ENCODE measurements around the gene SNTG2.

- no peak for TF ChIP-seq CTCF (IDR thresholded peaks at IDR 0.05; ENCODE audit: low read depth, low read length, missing input control)
- no peak for TF ChIP-seq REST (IDR thresholded peaks at IDR 0.05)
- no peak for TF ChIP-seq MAX (IDR thresholded peaks at IDR 0.05)
- no peak for TF ChIP-seq EGR1 (IDR thresholded peaks at IDR 0.05; ENCODE audit: low read depth in 2 of 2)
- TF ChIP-seq RXRA (IDR thresholded peaks at IDR 0.05): no peak
- TF ChIP-seq RAD21 (IDR thresholded peaks at IDR 0.05): no peak
- TF ChIP-seq NR2F2 (IDR thresholded peaks at IDR 0.05): no peak
- TF ChIP-seq SP1 (IDR thresholded peaks at IDR 0.05): no peak
- TF ChIP-seq TAF1 (conservative IDR thresholded peaks at IDR 0.05): no peak
- no peak for TF ChIP-seq ZBTB33 (IDR thresholded peaks at IDR 0.05)
- no peak for TF ChIP-seq GABPA (IDR thresholded peaks at IDR 0.05 in 1 of 2, conservative IDR thresholded peaks at IDR 0.05 in 1 of 2)
- no peak for TF ChIP-seq JUND (IDR thresholded peaks at IDR 0.05)
- TF ChIP-seq FOXA1 (IDR thresholded peaks at IDR 0.05): no peak
- no peak for TF ChIP-seq HNF4G (IDR thresholded peaks at IDR 0.05)
Observed at GRCh38 chr2:1287427-1287826, 336.8 kb downstream of the SNTG2 start.
